ENCODE measurements around the gene CD4. TPM values are rescaled to one million over a fixed set of nuclear protein-coding genes. Genes with fewer than 3 reads are reported as not detected.

CD4 gene
- total and polyA plus RNA-seq, 2 donors (not counting 1 experiment from before 2014, with no cell fraction given), result 27.2 to 152 TPM

DNA sequence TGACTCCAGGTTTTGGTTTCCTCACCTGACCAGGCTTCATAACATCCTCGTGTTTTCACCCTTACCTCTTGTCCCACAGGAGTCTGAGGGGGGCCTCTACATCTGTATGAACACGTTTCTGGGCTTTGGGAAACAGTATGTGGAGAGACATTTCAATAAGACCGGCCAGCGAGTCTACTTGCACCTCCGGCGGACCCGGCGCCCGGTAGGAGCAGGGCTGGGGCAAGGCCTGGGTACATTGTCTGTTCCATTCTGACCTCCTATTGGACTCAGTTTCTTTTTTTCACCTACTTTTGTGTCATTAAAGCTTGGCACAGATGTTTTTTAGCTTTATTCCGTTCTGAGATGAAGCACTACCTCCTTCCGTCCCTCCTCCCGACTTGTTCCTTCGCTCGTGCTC is 66.0 kb downstream of the CD4 start:
- no peaks in the 10 kb centered on the region for H3K9me3 ChIP-seq (ENCODE audit: control insufficient read depth, insufficient read depth, low read depth, low read length)
- no peaks in the 10 kb centered on the region for H4K20me1 ChIP-seq (ENCODE audit: control insufficient read depth, extremely low read depth, insufficient read depth, low read length)
- H3K27ac ChIP-seq (ENCODE audit: insufficient read depth, low read length), result no peak overlapping the region

DNA sequence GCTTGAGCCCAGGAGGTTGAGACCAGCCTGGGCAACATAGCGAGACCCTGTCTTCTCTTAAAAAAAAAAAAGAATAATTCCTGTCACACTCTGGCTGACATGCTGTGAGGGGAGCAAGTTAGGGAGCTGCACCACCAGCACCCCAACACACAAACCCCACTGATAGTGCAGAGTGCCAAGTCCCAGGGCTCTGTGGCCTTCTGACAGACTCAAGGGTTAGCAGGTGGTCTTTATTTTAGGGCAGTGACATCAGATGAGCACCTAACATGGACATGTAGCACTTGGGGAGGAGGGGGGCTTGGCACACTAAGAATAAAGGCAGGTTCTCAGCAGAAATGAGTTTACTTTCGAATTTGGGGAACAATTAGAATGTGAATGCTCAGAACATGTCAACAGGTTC is 69.5 kb downstream of the CD4 start:
- no peaks in the 10 kb centered on the region for H4K20me1 ChIP-seq (ENCODE audit: control insufficient read depth, extremely low read depth, insufficient read depth, low read length)
- peaks cover 39% of the 10 kb centered on the region for H3K36me3 ChIP-seq (ENCODE audit: control insufficient read depth, insufficient read depth, low read length)

More for the DNA sequence above, 66.0 kb downstream of the CD4 start:
- TF ChIP-seq, protein P1, sequence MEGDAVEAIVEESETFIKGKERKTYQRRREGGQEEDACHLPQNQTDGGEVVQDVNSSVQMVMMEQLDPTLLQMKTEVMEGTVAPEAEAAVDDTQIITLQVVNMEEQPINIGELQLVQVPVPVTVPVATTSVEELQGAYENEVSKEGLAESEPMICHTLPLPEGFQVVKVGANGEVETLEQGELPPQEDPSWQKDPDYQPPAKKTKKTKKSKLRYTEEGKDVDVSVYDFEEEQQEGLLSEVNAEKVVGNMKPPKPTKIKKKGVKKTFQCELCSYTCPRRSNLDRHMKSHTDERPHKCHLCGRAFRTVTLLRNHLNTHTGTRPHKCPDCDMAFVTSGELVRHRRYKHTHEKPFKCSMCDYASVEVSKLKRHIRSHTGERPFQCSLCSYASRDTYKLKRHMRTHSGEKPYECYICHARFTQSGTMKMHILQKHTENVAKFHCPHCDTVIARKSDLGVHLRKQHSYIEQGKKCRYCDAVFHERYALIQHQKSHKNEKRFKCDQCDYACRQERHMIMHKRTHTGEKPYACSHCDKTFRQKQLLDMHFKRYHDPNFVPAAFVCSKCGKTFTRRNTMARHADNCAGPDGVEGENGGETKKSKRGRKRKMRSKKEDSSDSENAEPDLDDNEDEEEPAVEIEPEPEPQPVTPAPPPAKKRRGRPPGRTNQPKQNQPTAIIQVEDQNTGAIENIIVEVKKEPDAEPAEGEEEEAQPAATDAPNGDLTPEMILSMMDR (conservative IDR thresholded peaks at IDR 0.05 in 1 of 2, IDR thresholded peaks at IDR 0.05 in 1 of 2; ENCODE audit: low read depth in 1 of 2, low read length in 2 of 2), result no peak
- TF ChIP-seq EZH2 (IDR thresholded peaks at IDR 0.05; ENCODE audit: low read length, missing control alignments), result no peak
- Histone ChIP-seq H3K4me2 (ENCODE audit: extremely low read depth, insufficient read depth, low read length) (no peak overlapping the region), H3K79me2 (ENCODE audit: control insufficient read depth, insufficient read depth, low read length) (peaks cover 32% of the 10 kb centered on the region), H3K36me3 (ENCODE audit: control insufficient read depth, insufficient read depth, low read length) (peaks cover 25% of the 10 kb centered on the region), H2AFZ (ENCODE audit: low read length) (no peak overlapping the region), H3K9ac (ENCODE audit: insufficient read depth, low read length) (no peak overlapping the region), H3K4me3 (replicated peaks in 1 of 4; ENCODE audit: control extremely low read depth in 1 of 4, insufficient read depth in 1 of 4, low read depth in 3 of 4, low read length in 4 of 4) (no peak overlapping the region), H3K4me1 (ENCODE audit: control insufficient read depth, extremely low read depth, insufficient read depth, low read length) (peaks cover 17% of the 10 kb centered on the region), H3K27me3 (ENCODE audit: control insufficient read depth, insufficient read depth, low read length) (no peaks in the 10 kb centered on the region)
- DNase-seq (ENCODE audit: low read depth in 2 of 2), result no peak

DNA sequence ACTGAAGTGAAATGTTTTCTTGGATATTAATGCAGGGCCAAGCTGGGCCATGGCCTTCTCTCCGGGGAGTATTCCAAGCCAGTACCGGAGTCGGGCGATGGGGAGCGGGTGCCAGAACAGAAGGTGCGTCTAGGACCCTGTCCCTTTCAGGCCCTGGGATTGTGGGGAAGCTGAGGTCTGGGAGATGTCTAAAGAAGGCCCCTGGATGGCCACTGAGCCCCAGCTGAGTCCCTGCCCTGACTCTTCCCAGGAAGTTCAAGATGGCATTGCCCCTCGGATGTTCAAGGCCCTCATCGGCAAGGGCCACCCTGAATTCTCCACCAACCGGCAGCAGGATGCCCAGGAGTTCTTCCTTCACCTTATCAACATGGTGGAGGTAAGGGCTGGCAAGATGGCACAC is 70.8 kb downstream of the CD4 start:
- TF ChIP-seq, protein P1 (conservative IDR thresholded peaks at IDR 0.05 in 1 of 2, IDR thresholded peaks at IDR 0.05 in 1 of 2; ENCODE audit: low read depth in 1 of 2, low read length in 2 of 2), result no peak
- no peak for TF ChIP-seq EZH2 (IDR thresholded peaks at IDR 0.05; ENCODE audit: low read length, missing control alignments)
- H3K36me3 ChIP-seq (ENCODE audit: control insufficient read depth, insufficient read depth, low read length), result peaks cover 41% of the 10 kb centered on the region
- no peak overlapping the region for H2AFZ ChIP-seq (ENCODE audit: low read length)
- H3K4me2 ChIP-seq (ENCODE audit: extremely low read depth, insufficient read depth, low read length), result no peak overlapping the region
- no peaks in the 10 kb centered on the region for H4K20me1 ChIP-seq (ENCODE audit: control insufficient read depth, extremely low read depth, insufficient read depth, low read length)
- no peaks in the 10 kb centered on the region for H3K9me3 ChIP-seq (ENCODE audit: control insufficient read depth, insufficient read depth, low read depth, low read length)
- H3K79me2 ChIP-seq (ENCODE audit: control insufficient read depth, insufficient read depth, low read length), result peaks cover 4% of the 10 kb centered on the region
- no peak overlapping the region for H3K9ac ChIP-seq (ENCODE audit: insufficient read depth, low read length)
- H3K4me3 ChIP-seq (replicated peaks in 1 of 4; ENCODE audit: control extremely low read depth in 1 of 4, insufficient read depth in 1 of 4, low read depth in 3 of 4, low read length in 4 of 4), result no peak overlapping the region
- H3K27me3 ChIP-seq (ENCODE audit: control insufficient read depth, insufficient read depth, low read length), result no peaks in the 10 kb centered on the region
- no peaks in the 10 kb centered on the region for H3K4me1 ChIP-seq (ENCODE audit: control insufficient read depth, extremely low read depth, insufficient read depth, low read length)
- no peak overlapping the region for H3K27ac ChIP-seq (ENCODE audit: insufficient read depth, low read length)
- no peak for DNase-seq (ENCODE audit: low read depth in 2 of 2)

More for the DNA sequence above, 69.5 kb downstream of the CD4 start:
- H3K27ac ChIP-seq (ENCODE audit: insufficient read depth, low read length), result no peak overlapping the region
- TF ChIP-seq, protein P1 (conservative IDR thresholded peaks at IDR 0.05 in 1 of 2, IDR thresholded peaks at IDR 0.05 in 1 of 2; ENCODE audit: low read depth in 1 of 2, low read length in 2 of 2), result no peak
- no peak for TF ChIP-seq EZH2 (IDR thresholded peaks at IDR 0.05; ENCODE audit: low read length, missing control alignments)
- H3K79me2 ChIP-seq (ENCODE audit: control insufficient read depth, insufficient read depth, low read length), result peaks cover 16% of the 10 kb centered on the region
- H3K4me3 ChIP-seq (replicated peaks in 1 of 4; ENCODE audit: control extremely low read depth in 1 of 4, insufficient read depth in 1 of 4, low read depth in 3 of 4, low read length in 4 of 4), result no peak overlapping the region
- no peaks in the 10 kb centered on the region for H3K9me3 ChIP-seq (ENCODE audit: control insufficient read depth, insufficient read depth, low read depth, low read length)
- no peak overlapping the region for H3K4me2 ChIP-seq (ENCODE audit: extremely low read depth, insufficient read depth, low read length)
- no peak overlapping the region for H2AFZ ChIP-seq (ENCODE audit: low read length)
- DNase-seq (ENCODE audit: low read depth in 2 of 2), result no peak
- H3K27me3 ChIP-seq (ENCODE audit: control insufficient read depth, insufficient read depth, low read length), result no peaks in the 10 kb centered on the region
- H3K4me1 ChIP-seq (ENCODE audit: control insufficient read depth, extremely low read depth, insufficient read depth, low read length), result peaks cover 5% of the 10 kb centered on the region
- no peak overlapping the region for H3K9ac ChIP-seq (ENCODE audit: insufficient read depth, low read length)

Measured in fibroblast of lung (primary cell).